A549 treated with CORT108297 at 1 μM for 4 hours (cell line): Measurements from ENCODE around the gene BACE1-AS. TPM values are rescaled to one million over a fixed set of nuclear protein-coding genes. Genes with fewer than 3 reads are reported as not detected.

Experiments used
- total RNA-seq: library from RNA; stranded (reverse); fragments of 200-300 nt; extraction: Qiagen RNA extraction; gene quantifications from 5 replicates; pipeline ENCODE4 v1.2.3, GENCODE V29; 2022

BACE1-AS gene
- 1.4 to 2.2 TPM (median 1.8 TPM) in 5 replicates for total RNA-seq

GRCh38 chr11:117290809-117291396, at the start of gene BACE1-AS:
TSS of gene BACE1-AS (plus strand) at chr11:117291346.

GRCh38 chr11:117316197-117316961, 25.2 kb downstream of the BACE1-AS start, which contains the start of gene BACE1:
TSS of gene BACE1 (minus strand) at chr11:117316256. CDS start at chr11:117315795, 461 bp downstream.

GRCh38 chr11:117327567-117328374, 36.6 kb downstream of the BACE1-AS start, which contains the start of gene CEP164:
TSS of gene CEP164 (plus strand) at chr11:117327854. CDS start at chr11:117338587, 10,733 bp downstream.

Other genes starting within 250 kb of the BACE1-AS start
- 8.1 to 10.2 TPM (median 9.1 TPM) in 5 replicates for gene SIK3, start 192.9 kb upstream of the BACE1-AS start, total RNA-seq
- 31.3 to 43.8 TPM (median 35.1 TPM) in 5 replicates for gene PAFAH1B2, start 147.1 kb upstream of the BACE1-AS start, total RNA-seq
- gene SIDT2, start 112.6 kb upstream of the BACE1-AS start, total RNA-seq = 3.3 to 5.1 TPM (median 5.1 TPM) in 5 replicates
- gene TAGLN, start 92.0 kb upstream of the BACE1-AS start, total RNA-seq = 61.4 to 151 TPM (median 112 TPM) in 5 replicates
- 13.1 to 18.4 TPM (median 17.4 TPM) in 5 replicates for gene PCSK7, start 59.3 kb upstream of the BACE1-AS start, total RNA-seq
- 8.3 to 12.3 TPM (median 9.2 TPM) in 5 replicates for gene RNF214, start 58.7 kb upstream of the BACE1-AS start, total RNA-seq
- 8.4 to 10.3 TPM (median 8.8 TPM) in 5 replicates for gene BACE1, start 24.9 kb downstream of the BACE1-AS start, total RNA-seq
- 15.0 to 19.3 TPM (median 16.1 TPM) in 5 replicates for gene CEP164, start 36.5 kb downstream of the BACE1-AS start, total RNA-seq